CD14-positive monocyte (primary cell): ENCODE data around the gene ASCC2. TPM values are rescaled to one million over a fixed set of nuclear protein-coding genes. Genes with fewer than 3 reads are reported as not detected.
A peak's percentile ranks its signal among the peaks of the same experiment; 100 is the strongest.

Experiments
- DNase-seq, 3 donors: peaks; one replicate each; pipeline ENCODE4 v3.0.0-alpha.2; 2011 to 2022
- H2AFZ ChIP-seq: 2 replicates; pipeline ENCODE4 v1.6.0; 2012; ENCODE audit warnings: mild to moderate bottlenecking, low read depth, low read length, inconsistent platforms; ENCODE audit not compliant: insufficient read depth, poor library complexity, severe bottlenecking
- H3K27ac ChIP-seq, 2 donors: 1 replicate in 1 of 2; 2 replicates in 1 of 2; pipeline ENCODE4 v1.5.1; 2012 to 2013; ENCODE audit warnings: low read length in 2 of 2, control low read depth in 1 of 2, inconsistent platforms in 1 of 2, low read depth in 1 of 2, mild to moderate bottlenecking in 1 of 2
- H3K27me3 ChIP-seq, 2 donors: one replicate each; pipeline versions ENCODE4 v1.6.0 to v1.6.1; 2011 to 2013; ENCODE audit warnings: low read length in 2 of 2; ENCODE audit not compliant: control insufficient read depth in 2 of 2, insufficient read depth in 2 of 2
- H3K36me3 ChIP-seq, 2 donors: replicated peaks in 1 of 2; 1 replicate in 1 of 2; 2 replicates in 1 of 2; pipeline versions ENCODE4 v1.5.1 to v1.6.1; 2012 to 2013; ENCODE audit warnings: low read length in 2 of 2, control low read depth in 1 of 2, inconsistent platforms in 1 of 2, mild to moderate bottlenecking in 1 of 2; ENCODE audit not compliant: insufficient read depth in 2 of 2, control insufficient read depth in 1 of 2
- H3K4me1 ChIP-seq, 2 donors: 1 replicate in 1 of 2; 2 replicates in 1 of 2; pipeline versions ENCODE4 v1.5.1 to v1.6.1; 2012 to 2013; ENCODE audit warnings: low read length in 2 of 2, control low read depth in 1 of 2, inconsistent platforms in 1 of 2, mild to moderate bottlenecking in 1 of 2, moderate library complexity in 1 of 2; ENCODE audit not compliant: insufficient read depth in 2 of 2, control insufficient read depth in 1 of 2
- H3K4me2 ChIP-seq: replicated peaks from 2 replicates; pipeline ENCODE3; 2012; ENCODE audit warnings: low read length, moderate library complexity, mild to moderate bottlenecking; ENCODE audit not compliant: poor library complexity, severe bottlenecking; ENCODE audit errors: extremely low read depth
- H3K4me3 ChIP-seq, 3 experiments: fragments of 200-600 bp in 1 of 3; sonication (generic) in 1 of 3; replicated peaks in 1 of 3; 1 replicate in 2 of 3; 2 replicates in 1 of 3; pipeline ENCODE4 v1.5.1; 2011 to 2013; ENCODE audit warnings: low read length in 3 of 3, mild to moderate bottlenecking in 3 of 3, control low read depth in 2 of 3, low read depth in 2 of 3, inconsistent platforms in 1 of 3, moderate library complexity in 1 of 3
- H3K79me2 ChIP-seq: 2 replicates; pipeline ENCODE4 v1.6.0; 2012; ENCODE audit warnings: mild to moderate bottlenecking, control low read depth, inconsistent platforms, low read length, moderate library complexity; ENCODE audit not compliant: insufficient read depth
- H3K9ac ChIP-seq: 2 replicates; pipeline ENCODE4 v1.6.0; 2017; ENCODE audit warnings: low read length, mild to moderate bottlenecking; ENCODE audit not compliant: insufficient read depth, poor library complexity, severe bottlenecking
- H3K9me3 ChIP-seq, 2 donors: replicated peaks in 1 of 2; 1 replicate in 1 of 2; 2 replicates in 1 of 2; pipeline versions ENCODE4 v1.5.1 to v1.6.1; 2012 to 2013; ENCODE audit warnings: low read length in 2 of 2, control low read depth in 1 of 2; ENCODE audit not compliant: control insufficient read depth in 1 of 2, insufficient read depth in 1 of 2
- H4K20me1 ChIP-seq: 2 replicates; pipeline ENCODE4 v1.6.0; 2012; ENCODE audit warnings: mild to moderate bottlenecking, low read length, control low read depth, moderate library complexity; ENCODE audit not compliant: insufficient read depth
- H3K27ac Mint-ChIP-seq, 7 donors: one replicate each; pipeline ENCODE4 v1.8.0; 2020; ENCODE audit warnings: mild to moderate bottlenecking in 7 of 7, mixed read lengths in 7 of 7, moderate library complexity in 6 of 7, inconsistent platforms in 2 of 7
- H3K27me3 Mint-ChIP-seq, 3 donors: one replicate each; pipeline ENCODE4 v1.8.0; 2021 to 2022; ENCODE audit warnings: low read depth in 3 of 3, mild to moderate bottlenecking in 3 of 3, mixed read lengths in 3 of 3, moderate library complexity in 3 of 3, inconsistent platforms in 1 of 3
- H3K36me3 Mint-ChIP-seq, 2 donors: one replicate each; pipeline ENCODE4 v1.8.0; 2020; ENCODE audit warnings: mixed read lengths in 2 of 2, inconsistent platforms in 1 of 2, mild to moderate bottlenecking in 1 of 2
- H3K4me1 Mint-ChIP-seq: one replicate; pipeline ENCODE4 v1.8.0; 2020; ENCODE audit warnings: mild to moderate bottlenecking, mixed read lengths
- H3K4me3 Mint-ChIP-seq, 2 donors: one replicate each; pipeline ENCODE4 v1.8.0; 2020; ENCODE audit warnings: mild to moderate bottlenecking in 2 of 2, mixed read lengths in 2 of 2, moderate library complexity in 1 of 2
- H3K9me3 Mint-ChIP-seq, 7 donors: one replicate each; pipeline ENCODE4 v1.8.0; 2020 to 2022; ENCODE audit warnings: mixed read lengths in 7 of 7, mild to moderate bottlenecking in 6 of 7, moderate library complexity in 6 of 7, inconsistent platforms in 2 of 7
- WGBS: methylation state at CpG from one replicate; pipeline ENCODE4 v1.1.5; 2013; ENCODE audit warnings: missing lambda C conversion rate; ENCODE audit not compliant: insufficient coverage; 5-methylcytosine and 5-hydroxymethylcytosine counted together
- intact Hi-C, 2 donors: fragments of 100-400 bp; cut with micrococcal nuclease; formaldehyde crosslinking; loops; one replicate each; pipeline versions ENCODE4 v1.15.0 to v1.15.1; 2023
- polyA plus RNA-seq, 3 donors: library from polyadenylated mRNA; depleted of rRNA in 1 of 3; unstranded in 2 of 3; stranded (reverse) in 1 of 3; fragments of 300-500 nt in 2 of 3; fragments of >200 nt in 1 of 3; fragmentation: Illumina TruSeq in 2 of 3; gene quantifications; 1 replicate in 2 of 3; 2 replicates in 1 of 3; pipeline ENCODE4 v1.2.3, GENCODE V29; 2012 to 2021
- TF ChIP-seq, protein P1 (sequence below): fragments of 200-600 bp; IDR thresholded peaks from one replicate; pipeline ENCODE4 v1.8.0; 2022; ENCODE audit warnings: antibody characterized with exemption, mild to moderate bottlenecking

Gene ASCC2
- polyA plus RNA-seq, 3 donors: 23.8 to 77.2 (median 39.6) TPM

DNA sequence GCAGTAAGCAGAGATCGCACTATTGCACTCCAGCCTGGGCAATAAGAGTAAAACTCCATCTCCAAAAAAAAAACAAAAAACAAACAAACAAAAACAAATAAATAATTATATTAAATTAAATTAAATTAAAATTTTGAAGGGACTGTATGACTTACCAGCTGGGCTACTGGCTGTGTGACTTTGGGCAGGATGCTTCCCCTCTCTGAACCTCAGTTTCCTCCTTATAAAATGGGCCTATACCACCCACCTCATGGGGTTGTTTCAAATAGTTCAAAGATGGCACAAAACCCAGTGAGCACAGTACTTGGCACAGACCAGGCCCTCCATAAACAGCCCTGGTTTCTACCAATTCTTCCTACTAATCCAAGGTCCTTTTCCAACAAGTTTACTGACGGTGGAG is 34.9 kb downstream of the ASCC2 start:
- H3K79me2 ChIP-seq: peaks cover 5% of the 10 kb centered on the region
- TF ChIP-seq, protein P1, sequence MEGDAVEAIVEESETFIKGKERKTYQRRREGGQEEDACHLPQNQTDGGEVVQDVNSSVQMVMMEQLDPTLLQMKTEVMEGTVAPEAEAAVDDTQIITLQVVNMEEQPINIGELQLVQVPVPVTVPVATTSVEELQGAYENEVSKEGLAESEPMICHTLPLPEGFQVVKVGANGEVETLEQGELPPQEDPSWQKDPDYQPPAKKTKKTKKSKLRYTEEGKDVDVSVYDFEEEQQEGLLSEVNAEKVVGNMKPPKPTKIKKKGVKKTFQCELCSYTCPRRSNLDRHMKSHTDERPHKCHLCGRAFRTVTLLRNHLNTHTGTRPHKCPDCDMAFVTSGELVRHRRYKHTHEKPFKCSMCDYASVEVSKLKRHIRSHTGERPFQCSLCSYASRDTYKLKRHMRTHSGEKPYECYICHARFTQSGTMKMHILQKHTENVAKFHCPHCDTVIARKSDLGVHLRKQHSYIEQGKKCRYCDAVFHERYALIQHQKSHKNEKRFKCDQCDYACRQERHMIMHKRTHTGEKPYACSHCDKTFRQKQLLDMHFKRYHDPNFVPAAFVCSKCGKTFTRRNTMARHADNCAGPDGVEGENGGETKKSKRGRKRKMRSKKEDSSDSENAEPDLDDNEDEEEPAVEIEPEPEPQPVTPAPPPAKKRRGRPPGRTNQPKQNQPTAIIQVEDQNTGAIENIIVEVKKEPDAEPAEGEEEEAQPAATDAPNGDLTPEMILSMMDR: no peak
- peaks cover 29% of the 10 kb centered on the region for H3K4me1 Mint-ChIP-seq
- peaks cover 0 to 4% (median 0%) of the 10 kb centered on the region in 3 donors for H3K27me3 Mint-ChIP-seq
- no peak overlapping the region for H3K4me3 ChIP-seq
- no peak overlapping the region for H3K4me3 Mint-ChIP-seq
- H3K36me3 ChIP-seq: peaks cover 72 to 75% of the 10 kb centered on the region in 2 donors
- no peaks in the 10 kb centered on the region for H3K9me3 ChIP-seq
- no peak overlapping the region for H3K9ac ChIP-seq
- intact Hi-C loops: no loop called here
- no peak for DNase-seq
- no CpG with 5 or more reads among the region's 2 CpGs for WGBS
- no peak overlapping the region for H3K27ac ChIP-seq
- peaks cover 79 to 88% of the 10 kb centered on the region in 2 donors for H3K36me3 Mint-ChIP-seq
- H3K9me3 Mint-ChIP-seq: peaks cover 0 to 2% (median 0%) of the 10 kb centered on the region in 7 donors
- H3K27me3 ChIP-seq: no peaks in the 10 kb centered on the region
- H3K27ac Mint-ChIP-seq: no peak overlapping the region
- H3K4me1 ChIP-seq: peaks cover 26% of the 10 kb centered on the region in 2 donors
- no peak overlapping the region for H3K4me2 ChIP-seq
- H4K20me1 ChIP-seq: no peaks in the 10 kb centered on the region
- H2AFZ ChIP-seq: no peak overlapping the region

DNA sequence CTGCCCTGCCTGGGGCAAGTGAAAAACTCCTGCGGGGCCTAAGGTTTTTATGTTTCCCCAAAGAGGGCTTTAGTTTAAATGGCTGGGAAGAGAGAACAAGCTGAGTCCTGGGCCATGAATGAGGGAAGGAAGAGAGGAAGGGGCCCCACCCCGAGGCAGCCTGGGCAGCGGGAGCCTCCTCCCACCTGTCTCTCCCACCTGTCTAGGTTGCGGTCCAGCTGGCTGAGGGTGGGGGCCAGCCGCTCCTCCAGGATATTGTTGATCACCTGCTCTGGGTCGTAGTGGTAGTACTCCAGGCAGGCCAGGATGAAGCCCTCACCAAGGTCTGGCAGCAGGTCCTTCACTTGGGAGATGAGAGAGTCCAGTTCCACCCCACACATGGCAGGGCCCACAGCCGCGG is 36.3 kb downstream of the ASCC2 start:
- Histone ChIP-seq H2AFZ (no peak overlapping the region), H3K36me3 (peaks cover 61 to 63% of the 10 kb centered on the region in 2 donors), H3K9me3 (no peaks in the 10 kb centered on the region), H3K79me2 (peaks cover 8% of the 10 kb centered on the region), H3K27me3 (no peaks in the 10 kb centered on the region), H3K4me1 (peaks cover 39 to 40% of the 10 kb centered on the region in 2 donors), H3K4me3 (no peak overlapping the region), H3K27ac (peak overlapping the region in 1 of 2 donors; percentile 30), H3K4me2 (no peak overlapping the region), H3K9ac (no peak overlapping the region), H4K20me1 (peaks cover 5% of the 10 kb centered on the region)
- H3K36me3 Mint-ChIP-seq: peaks cover 70 to 83% of the 10 kb centered on the region in 2 donors
- H3K4me1 Mint-ChIP-seq: peaks cover 43% of the 10 kb centered on the region
- TF ChIP-seq, protein P1: no peak
- intact Hi-C loops: no loop called here
- H3K9me3 Mint-ChIP-seq: peaks cover 0 to 2% (median 0%) of the 10 kb centered on the region in 7 donors
- WGBS: 93% methylated on average over 6 of the region's 8 CpGs
- peak overlapping the region in 2 of 7 donors; percentile 15 to 37 for H3K27ac Mint-ChIP-seq
- no peak for DNase-seq
- peaks cover 0 to 4% (median 0%) of the 10 kb centered on the region in 3 donors for H3K27me3 Mint-ChIP-seq
- no peak overlapping the region for H3K4me3 Mint-ChIP-seq
